Neural cell (in vitro differentiated cells): ENCODE data around the gene TMEM238L. TPM values are rescaled to one million over a fixed set of nuclear protein-coding genes. Genes with fewer than 3 reads are reported as not detected.

ENCODE experiments used
- H2AFZ ChIP-seq: fragments of 200-600, 300-800 bp; sonication (generic), shearing (Covaris generic); 2 replicates; pipeline ENCODE4 v1.6.0; 2014; ENCODE audit warnings: low read depth, mild to moderate bottlenecking, antibody characterized with exemption, low read length, moderate library complexity
- H3F3A ChIP-seq: fragments of 200-600 bp; shearing (Covaris generic); 2 replicates; pipeline ENCODE4 v1.6.1; 2016; ENCODE audit warnings: mild to moderate bottlenecking, moderate library complexity, mixed read lengths, antibody characterized with exemption, low read length; ENCODE audit not compliant: insufficient read depth, poor library complexity, severe bottlenecking
- H3K27ac ChIP-seq: fragments of 200-600, 300-800 bp; sonication (generic), shearing (Covaris generic); 2 replicates; pipeline ENCODE4 v1.5.1; 2014; ENCODE audit warnings: mild to moderate bottlenecking, low read length, moderate library complexity
- H3K27me3 ChIP-seq: fragments of 300-800, 200-600 bp; sonication (generic), shearing (Covaris generic); 2 replicates; pipeline ENCODE4 v1.6.0; 2014; ENCODE audit warnings: mild to moderate bottlenecking, low read depth, low read length, moderate library complexity; ENCODE audit not compliant: insufficient read depth
- H3K36me3 ChIP-seq: fragments of 300-800, 200-600 bp; sonication (generic), shearing (Covaris generic); 2 replicates; pipeline ENCODE4 v1.5.1; 2014; ENCODE audit warnings: mild to moderate bottlenecking, antibody characterized with exemption, low read length, moderate library complexity; ENCODE audit not compliant: insufficient read depth
- H3K4me2 ChIP-seq: fragments of 300-800, 200-600 bp; sonication (generic), shearing (Covaris generic); 2 replicates; pipeline ENCODE4 v1.6.0; 2014; ENCODE audit warnings: mild to moderate bottlenecking, low read length
- H3K4me3 ChIP-seq: fragments of 300-800, 200-600 bp; sonication (generic), shearing (Covaris generic); 2 replicates; pipeline ENCODE4 v1.5.1; 2014; ENCODE audit warnings: mild to moderate bottlenecking, low read length, moderate library complexity
- H3K79me2 ChIP-seq: fragments of 200-600 bp; shearing (Covaris generic); replicated peaks from 2 replicates; pipeline ENCODE4 v1.6.0; 2014; ENCODE audit warnings: mild to moderate bottlenecking, low read length, moderate library complexity; ENCODE audit not compliant: insufficient read depth
- H3K9ac ChIP-seq: fragments of 300-800, 200-600 bp; sonication (generic), shearing (Covaris generic); 2 replicates; pipeline ENCODE4 v1.6.1; 2016; ENCODE audit warnings: mild to moderate bottlenecking, low read length, mixed read lengths
- H3K9me2 ChIP-seq: fragments of 200-600 bp; shearing (Covaris generic); 2 replicates; pipeline ENCODE4 v1.6.1; 2016; ENCODE audit warnings: mild to moderate bottlenecking, low read length, mixed read lengths; ENCODE audit not compliant: insufficient read depth
- H3K9me3 ChIP-seq: fragments of 200-600, 300-800 bp; sonication (generic), shearing (Covaris generic); 2 replicates; pipeline ENCODE4 v1.6.1; 2016; ENCODE audit warnings: mild to moderate bottlenecking, mixed run types, low read length, moderate library complexity, mixed read lengths
- H4K20me1 ChIP-seq: fragments of 200-600 bp; shearing (Covaris generic); 2 replicates; pipeline ENCODE4 v1.6.1; 2016; ENCODE audit warnings: mild to moderate bottlenecking, mixed run types; ENCODE audit not compliant: insufficient read depth
- CTCF ChIP-seq: fragments of 450-650 bp; IDR thresholded peaks from 2 replicates; pipeline ENCODE4 v1.5.1; 2014; ENCODE audit warnings: antibody characterized with exemption, mild to moderate bottlenecking, moderate library complexity; ENCODE audit not compliant: poor library complexity, severe bottlenecking
- EP300 ChIP-seq: fragments of 450-650 bp; conservative IDR thresholded peaks from 2 replicates; pipeline ENCODE4 v1.6.1; 2014; ENCODE audit warnings: antibody characterized with exemption, mild to moderate bottlenecking, moderate library complexity; ENCODE audit not compliant: poor library complexity, severe bottlenecking
- EZH2 ChIP-seq: fragments of 200-600, 300-800 bp; shearing (Covaris generic), sonication (generic); IDR thresholded peaks from 2 replicates; pipeline ENCODE4 v1.6.1; 2014; ENCODE audit warnings: antibody characterized with exemption, low read length, borderline replicate concordance, mild to moderate bottlenecking; ENCODE audit not compliant: insufficient read depth, poor library complexity, severe bottlenecking
- MXI1 ChIP-seq: fragments of 450-650 bp; conservative IDR thresholded peaks from 2 replicates; pipeline ENCODE4 v1.6.1; 2014; ENCODE audit warnings: antibody characterized with exemption, mild to moderate bottlenecking; ENCODE audit not compliant: poor library complexity, severe bottlenecking
- POLR2AphosphoS5 ChIP-seq: IDR thresholded peaks from 2 replicates; pipeline ENCODE4 v1.6.1; 2012
- RAD21 ChIP-seq: fragments of 450-650 bp; conservative IDR thresholded peaks from 2 replicates; pipeline ENCODE4 v1.6.1; 2014; ENCODE audit warnings: antibody characterized with exemption, mild to moderate bottlenecking, moderate library complexity
- REST ChIP-seq: IDR thresholded peaks from 2 replicates; pipeline ENCODE4 v1.6.1; 2012; ENCODE audit warnings: borderline replicate concordance
- SMC3 ChIP-seq: fragments of 450-650 bp; conservative IDR thresholded peaks from 2 replicates; pipeline ENCODE4 v1.6.1; 2014; ENCODE audit warnings: antibody characterized with exemption, mild to moderate bottlenecking, moderate library complexity; ENCODE audit not compliant: poor library complexity
- TAF1 ChIP-seq: IDR thresholded peaks from 2 replicates; pipeline ENCODE4 v1.6.1; 2012; ENCODE audit warnings: low read depth
- polyA plus RNA-seq: library from polyadenylated mRNA; depleted of rRNA; stranded (reverse); fragments of >200 nt; gene quantifications from 2 replicates; pipeline ENCODE4 v1.2.3, GENCODE V29; 2014

The TMEM238L gene
- polyA plus RNA-seq, 1 donor from 2014 or later = not detected

GRCh38 chr17:10821770-10822169 lies 17.9 kb upstream of the TMEM238L start:
- no peak overlapping the region for H3K9ac ChIP-seq
- H3K9me2 ChIP-seq = no peaks in the 10 kb centered on the region
- no peak overlapping the region for H3K4me3 ChIP-seq
- no peak overlapping the region for H3K4me2 ChIP-seq
- no peaks in the 10 kb centered on the region for H4K20me1 ChIP-seq
- no peaks in the 10 kb centered on the region for H3K36me3 ChIP-seq
- H3F3A ChIP-seq = no peaks in the 10 kb centered on the region
- no peaks in the 10 kb centered on the region for H3K79me2 ChIP-seq
- no peaks in the 10 kb centered on the region for H3K9me3 ChIP-seq
- H2AFZ ChIP-seq = no peak overlapping the region
- no peak overlapping the region for H3K27ac ChIP-seq
- TF ChIP-seq TAF1 = no peak
- TF ChIP-seq RAD21 = no peak
- TF ChIP-seq MXI1 = no peak
- no peak for TF ChIP-seq SMC3
- no peak for TF ChIP-seq EP300
- H3K27me3 ChIP-seq = no peaks in the 10 kb centered on the region

- Histone ChIP-seq H3K79me2 (no peaks in the 10 kb centered on the region), H2AFZ (no peak overlapping the region), H3K27ac (no peak overlapping the region)
Observed at GRCh38 chr17:10821054-10821453, 17.2 kb upstream of the TMEM238L start.

More at GRCh38 chr17:10821054-10821453, 17.2 kb upstream of the TMEM238L start:
- no peaks in the 10 kb centered on the region for H3K36me3 ChIP-seq
- TF ChIP-seq EP300 (no peak), REST (no peak), RAD21 (no peak), EZH2 (no peak), MXI1 (no peak), SMC3 (no peak), CTCF (no peak), TAF1 (no peak), POLR2AphosphoS5 (no peak)
- H4K20me1 ChIP-seq = no peaks in the 10 kb centered on the region
- no peaks in the 10 kb centered on the region for H3K9me3 ChIP-seq
- H3F3A ChIP-seq = no peaks in the 10 kb centered on the region
- H3K27me3 ChIP-seq = no peaks in the 10 kb centered on the region
- no peak overlapping the region for H3K4me3 ChIP-seq
- H3K9me2 ChIP-seq = no peaks in the 10 kb centered on the region
- H3K9ac ChIP-seq = no peak overlapping the region
- H3K4me2 ChIP-seq = no peak overlapping the region
